Right ventricle myocardium inferior (tissue), 1 donor: ENCODE data around the gene KCNH1. TPM values are rescaled to one million over a fixed set of nuclear protein-coding genes. Genes with fewer than 3 reads are reported as not detected.

Source experiments
- ATAC-seq: fragments of 200-7000 bp; cut with Tn5 transposase; one replicate; pipeline ENCODE4 v1.9.1; 2020; ENCODE audit warnings: mild to moderate bottlenecking, moderate library complexity
- DNase-seq: peaks from one replicate; pipeline ENCODE4 v3.0.0; 2021; ENCODE audit errors: missing footprints
- intact Hi-C: fragments of 100-400 bp; cut with DNase I; formaldehyde crosslinking; loops from one replicate; pipeline ENCODE4 v1.11.0; 2022
- total RNA-seq: library from RNA; stranded (reverse); fragmentation: NEBNext Ultra II Directional; extraction: Animal tissue kit (Norgen Biotek cat#: 25700); gene quantifications from one replicate; pipeline ENCODE4 v1.2.1, GENCODE V29; 2021
- donor health status: DM: no; HTN: yes; CAD: no; lungs with severe emphysema.

Gene KCNH1
- total RNA-seq, 1 donor from 2014 or later = not detected

GRCh38 chr1:210794445-210794844, 339.5 kb downstream of the KCNH1 start:
- ATAC-seq = no peak
- intact Hi-C loops = no loop called here
- no peak for DNase-seq

GRCh38 chr1:210792250-210793102, 341.5 kb downstream of the KCNH1 start:
- intact Hi-C loops = no loop called here
- ATAC-seq = no peak
- no peak for DNase-seq

GRCh38 chr1:210790196-210790595, 343.8 kb downstream of the KCNH1 start:
- no peak for ATAC-seq
- DNase-seq = no peak
- intact Hi-C loops = no loop called here

GRCh38 chr1:210787800-210788199, 346.1 kb downstream of the KCNH1 start:
- no peak for ATAC-seq
- intact Hi-C loops = no loop called here

GRCh38 chr1:210786546-210786945, 347.4 kb downstream of the KCNH1 start:
- DNase-seq (no peak), ATAC-seq (no peak)
- intact Hi-C loops = no loop called here

More at GRCh38 chr1:210787800-210788199, 346.1 kb downstream of the KCNH1 start:
- DNase-seq = no peak

- no peak for DNase-seq
- intact Hi-C loops = no loop called here
- ATAC-seq = no peak
Measured at GRCh38 chr1:210783925-210784324, 350.0 kb downstream of the KCNH1 start.

GRCh38 chr1:210781652-210782051, 352.3 kb downstream of the KCNH1 start:
- intact Hi-C loops = no loop called here
- DNase-seq (no peak), ATAC-seq (no peak)

GRCh38 chr1:210779269-210779668, 354.7 kb downstream of the KCNH1 start:
- intact Hi-C loops = no loop called here
- DNase-seq = no peak
- no peak for ATAC-seq

GRCh38 chr1:210777914-210778313, 356.0 kb downstream of the KCNH1 start:
- intact Hi-C loops = no loop called here
- ATAC-seq (no peak), DNase-seq (no peak)

- ATAC-seq (no peak), DNase-seq (no peak)
- intact Hi-C loops = no loop called here
Measured at GRCh38 chr1:210776712-210777111, 357.2 kb downstream of the KCNH1 start.

- DNase-seq (no peak), ATAC-seq (no peak)
- intact Hi-C loops = no loop called here
Measured at GRCh38 chr1:210775289-210775688, 358.7 kb downstream of the KCNH1 start.

- DNase-seq (no peak), ATAC-seq (no peak)
- intact Hi-C loops = no loop called here
Measured at GRCh38 chr1:210773450-210773849, 360.5 kb downstream of the KCNH1 start.

GRCh38 chr1:210771131-210771530, 362.8 kb downstream of the KCNH1 start:
- DNase-seq (no peak), ATAC-seq (no peak)
- intact Hi-C loops = no loop called here

- intact Hi-C loops = no loop called here
- ATAC-seq (no peak), DNase-seq (no peak)
Measured at GRCh38 chr1:210770396-210770984, 363.5 kb downstream of the KCNH1 start.

GRCh38 chr1:210769473-210769872, 364.5 kb downstream of the KCNH1 start:
- ATAC-seq (no peak), DNase-seq (no peak)
- intact Hi-C loops = no loop called here

GRCh38 chr1:210764536-210764935, 369.4 kb downstream of the KCNH1 start:
- intact Hi-C loops = no loop called here
- ATAC-seq = no peak

GRCh38 chr1:210758761-210759160, 375.2 kb downstream of the KCNH1 start:
- intact Hi-C loops = no loop called here
- ATAC-seq (no peak), DNase-seq (no peak)

More at GRCh38 chr1:210764536-210764935, 369.4 kb downstream of the KCNH1 start:
- DNase-seq = no peak

GRCh38 chr1:210758261-210758660, 375.7 kb downstream of the KCNH1 start:
- DNase-seq (no peak), ATAC-seq (no peak)
- intact Hi-C loops = no loop called here

GRCh38 chr1:210757677-210758076, 376.3 kb downstream of the KCNH1 start:
- intact Hi-C loops = no loop called here
- ATAC-seq = no peak

GRCh38 chr1:210755991-210756659, 377.8 kb downstream of the KCNH1 start:
- DNase-seq = no peak
- no peak for ATAC-seq
- intact Hi-C loops = no loop called here

More at GRCh38 chr1:210757677-210758076, 376.3 kb downstream of the KCNH1 start:
- DNase-seq = no peak
